Epithelial cell of esophagus (primary cell): ENCODE data around the gene THADA.
"Not testable (repeated sequence)": the region's sequence is repeated elsewhere in the genome, so short reads cannot be mapped to it uniquely, and the experiment has no call there.

Experiments used
- DNase-seq: peaks from one replicate; pipeline ENCODE4 v3.0.0; 2010; ENCODE audit warnings: low read depth
- H3K4me3 ChIP-seq: 2 replicates; pipeline ENCODE4 v1.5.1; 2011; ENCODE audit warnings: mild to moderate bottlenecking, low read length, control low read depth
- CTCF ChIP-seq: IDR thresholded peaks from 2 replicates; pipeline ENCODE4 v1.5.1; 2011; ENCODE audit warnings: low read depth, mild to moderate bottlenecking, low read length, control low read depth, inconsistent platforms; ENCODE audit not compliant: insufficient read depth; ENCODE audit errors: missing control alignments

The THADA gene

GRCh38 chr2:43192744-43193651 lies 402.8 kb downstream of the THADA start:
- no peak for TF ChIP-seq CTCF
- no peak overlapping the region for H3K4me3 ChIP-seq
- no peak for DNase-seq

GRCh38 chr2:43191947-43192516 lies 403.8 kb downstream of the THADA start:
- TF ChIP-seq CTCF, result peak; percentile 11
- no peak for DNase-seq
- H3K4me3 ChIP-seq, result no peak overlapping the region

GRCh38 chr2:43190311-43191052 lies 405.4 kb downstream of the THADA start:
- H3K4me3 ChIP-seq, result no peak overlapping the region
- no peak for TF ChIP-seq CTCF
- no peak for DNase-seq

GRCh38 chr2:43189861-43190260 lies 406.0 kb downstream of the THADA start:
- DNase-seq, H3K4me3 ChIP-seq: not testable (repeated sequence)

- H3K4me3 ChIP-seq, result no peak overlapping the region
- TF ChIP-seq CTCF, result no peak
- no peak for DNase-seq
Measured at GRCh38 chr2:43188561-43189386, 407.1 kb downstream of the THADA start.

- H3K4me3 ChIP-seq, result no peak overlapping the region
- no peak for TF ChIP-seq CTCF
- DNase-seq, result no peak
Measured at GRCh38 chr2:43186679-43187374, 409.0 kb downstream of the THADA start.
